Neutrophil (primary cell): ENCODE measurements around the gene ALOX15B.
"Not testable (repeated sequence)": the region's sequence is repeated elsewhere in the genome, so short reads cannot be mapped to it uniquely, and the experiment has no call there.

Experiments used
- H3K27ac ChIP-seq: fragments of 200-600 bp; sonication (generic); 2 replicates; pipeline ENCODE4 v1.5.1; 2016; ENCODE audit warnings: mild to moderate bottlenecking, moderate library complexity
- H3K27me3 ChIP-seq: fragments of 200-600 bp; sonication (generic); 2 replicates; pipeline ENCODE4 v1.6.0; 2016; ENCODE audit warnings: mild to moderate bottlenecking
- H3K36me3 ChIP-seq: fragments of 200-600 bp; sonication (generic); 2 replicates; pipeline ENCODE4 v1.5.1; 2017
- H3K4me1 ChIP-seq, 2 experiments: fragments of 200-600 bp in 1 of 2; sonication (generic) in 1 of 2; 1 replicate in 1 of 2; 2 replicates in 1 of 2; pipeline versions ENCODE4 v1.5.1 to v1.6.1; 2013 to 2016; ENCODE audit warnings: low read depth in 1 of 2, low read length in 1 of 2, mild to moderate bottlenecking in 1 of 2, moderate library complexity in 1 of 2; ENCODE audit not compliant: control insufficient read depth in 1 of 2, insufficient read depth in 1 of 2
- H3K4me3 ChIP-seq, 2 experiments: fragments of 200-600 bp in 1 of 2; sonication (generic) in 1 of 2; 1 replicate in 1 of 2; 2 replicates in 1 of 2; pipeline ENCODE4 v1.5.1; 2013 to 2016; ENCODE audit warnings: low read depth in 1 of 2, low read length in 1 of 2, mild to moderate bottlenecking in 1 of 2, moderate library complexity in 1 of 2
- H3K9me3 ChIP-seq: fragments of 200-600 bp; sonication (generic); 2 replicates; pipeline ENCODE4 v1.5.1; 2016
- TF ChIP-seq, protein P1 (sequence below): fragments of 200-600 bp; sonication (generic); IDR thresholded peaks from 2 replicates; pipeline ENCODE4 v1.5.1; 2016; ENCODE audit warnings: antibody characterized with exemption

ALOX15B gene

DNA sequence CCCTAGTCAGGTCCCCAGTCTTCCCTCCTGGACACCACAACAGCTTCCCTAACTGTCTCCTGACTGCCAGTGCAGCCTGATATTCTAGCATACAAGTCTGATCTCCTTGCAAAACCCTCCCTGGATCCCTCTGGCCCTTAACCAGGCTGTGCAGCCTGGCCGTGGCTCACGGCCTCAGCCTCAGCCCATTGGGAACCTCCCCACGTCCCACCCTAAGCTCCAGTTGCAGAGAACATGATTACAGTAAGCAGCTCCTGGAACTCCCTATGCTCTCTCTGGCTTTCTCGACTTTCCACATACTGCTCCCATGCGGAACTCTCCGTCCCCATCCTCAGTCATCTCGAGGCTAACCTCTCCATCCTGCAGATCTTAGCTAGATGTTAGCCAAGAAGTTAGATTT lies 35.7 kb downstream of the ALOX15B start:
- H3K27me3 ChIP-seq: peaks cover 95% of the 10 kb centered on the region
- no peaks in the 10 kb centered on the region for H3K9me3 ChIP-seq
- no peak overlapping the region for H3K27ac ChIP-seq
- no peak overlapping the region for H3K4me3 ChIP-seq
- TF ChIP-seq, protein P1, sequence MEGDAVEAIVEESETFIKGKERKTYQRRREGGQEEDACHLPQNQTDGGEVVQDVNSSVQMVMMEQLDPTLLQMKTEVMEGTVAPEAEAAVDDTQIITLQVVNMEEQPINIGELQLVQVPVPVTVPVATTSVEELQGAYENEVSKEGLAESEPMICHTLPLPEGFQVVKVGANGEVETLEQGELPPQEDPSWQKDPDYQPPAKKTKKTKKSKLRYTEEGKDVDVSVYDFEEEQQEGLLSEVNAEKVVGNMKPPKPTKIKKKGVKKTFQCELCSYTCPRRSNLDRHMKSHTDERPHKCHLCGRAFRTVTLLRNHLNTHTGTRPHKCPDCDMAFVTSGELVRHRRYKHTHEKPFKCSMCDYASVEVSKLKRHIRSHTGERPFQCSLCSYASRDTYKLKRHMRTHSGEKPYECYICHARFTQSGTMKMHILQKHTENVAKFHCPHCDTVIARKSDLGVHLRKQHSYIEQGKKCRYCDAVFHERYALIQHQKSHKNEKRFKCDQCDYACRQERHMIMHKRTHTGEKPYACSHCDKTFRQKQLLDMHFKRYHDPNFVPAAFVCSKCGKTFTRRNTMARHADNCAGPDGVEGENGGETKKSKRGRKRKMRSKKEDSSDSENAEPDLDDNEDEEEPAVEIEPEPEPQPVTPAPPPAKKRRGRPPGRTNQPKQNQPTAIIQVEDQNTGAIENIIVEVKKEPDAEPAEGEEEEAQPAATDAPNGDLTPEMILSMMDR: no peak
- H3K4me1 ChIP-seq: peaks cover 5 to 21% of the 10 kb centered on the region in 2 experiments
- no peaks in the 10 kb centered on the region for H3K36me3 ChIP-seq

DNA sequence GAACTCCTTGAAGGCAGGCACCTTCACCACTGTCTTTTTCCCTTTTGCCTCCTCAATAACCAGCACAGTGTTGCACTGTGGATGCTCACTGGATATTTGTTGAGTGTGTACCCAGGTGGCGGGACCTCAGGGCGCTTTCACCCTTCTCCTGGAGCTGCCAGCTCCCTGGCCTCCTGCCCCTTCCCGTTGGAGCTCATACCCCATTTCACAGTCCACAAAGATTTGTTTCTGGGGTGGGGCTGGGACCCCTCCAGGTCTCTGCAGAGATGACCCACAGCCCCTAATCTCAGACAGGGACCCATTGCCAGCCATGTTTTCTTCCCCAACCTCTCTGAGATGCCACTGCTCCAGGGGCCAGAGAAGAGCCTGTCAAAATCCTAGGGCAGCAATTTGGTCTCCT lies 36.2 kb downstream of the ALOX15B start:
- Histone ChIP-seq H3K27ac (no peak overlapping the region), H3K4me1 (peaks cover 9 to 22% of the 10 kb centered on the region in 2 experiments), H3K27me3 (peaks cover 100% of the 10 kb centered on the region), H3K9me3 (no peaks in the 10 kb centered on the region), H3K36me3 (no peaks in the 10 kb centered on the region), H3K4me3 (no peak overlapping the region)
- TF ChIP-seq, protein P1: no peak

DNA sequence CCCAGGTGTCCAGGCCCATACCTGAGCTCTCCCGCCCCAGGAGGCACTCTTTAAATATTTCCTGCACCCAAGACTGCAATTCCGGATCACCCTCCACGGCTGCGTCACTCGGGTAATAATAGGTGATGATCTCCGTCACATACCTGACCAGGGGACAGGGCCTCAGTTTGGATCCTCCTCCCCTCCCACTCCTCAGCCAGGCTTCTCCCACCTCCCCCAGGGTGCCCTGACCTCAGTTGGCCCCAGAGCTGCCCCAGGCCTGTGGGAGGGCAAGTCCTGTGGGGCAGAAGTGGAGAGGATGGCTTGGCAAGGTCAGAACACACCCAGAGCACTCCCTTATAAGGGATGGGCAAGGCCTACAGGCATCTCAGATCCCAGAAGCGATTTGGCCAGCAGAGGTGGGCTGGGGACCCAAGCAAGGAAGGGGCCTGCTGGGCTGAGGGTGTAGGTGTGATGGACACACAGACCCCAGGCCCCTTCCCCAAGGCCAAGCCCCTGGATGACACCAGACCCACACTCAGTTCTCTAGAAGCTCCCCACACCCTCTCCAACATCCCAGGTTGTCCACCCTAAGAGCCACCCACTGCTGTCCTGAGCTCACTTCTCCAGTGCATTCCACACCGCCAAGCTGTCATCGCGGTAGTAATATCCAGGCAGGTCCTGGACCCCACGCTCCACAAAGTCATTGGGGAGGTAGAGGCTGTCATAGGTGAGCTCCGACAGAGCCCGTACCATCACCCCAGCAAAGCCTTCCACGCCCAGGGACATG lies 36.9 kb downstream of the ALOX15B start:
- H3K9me3 ChIP-seq: no peaks in the 10 kb centered on the region
- no peak overlapping the region for H3K4me3 ChIP-seq
- peaks cover 9 to 25% of the 10 kb centered on the region in 2 experiments for H3K4me1 ChIP-seq
- peaks cover 100% of the 10 kb centered on the region for H3K27me3 ChIP-seq
- TF ChIP-seq, protein P1: no peak
- no peaks in the 10 kb centered on the region for H3K36me3 ChIP-seq
- no peak overlapping the region for H3K27ac ChIP-seq

DNA sequence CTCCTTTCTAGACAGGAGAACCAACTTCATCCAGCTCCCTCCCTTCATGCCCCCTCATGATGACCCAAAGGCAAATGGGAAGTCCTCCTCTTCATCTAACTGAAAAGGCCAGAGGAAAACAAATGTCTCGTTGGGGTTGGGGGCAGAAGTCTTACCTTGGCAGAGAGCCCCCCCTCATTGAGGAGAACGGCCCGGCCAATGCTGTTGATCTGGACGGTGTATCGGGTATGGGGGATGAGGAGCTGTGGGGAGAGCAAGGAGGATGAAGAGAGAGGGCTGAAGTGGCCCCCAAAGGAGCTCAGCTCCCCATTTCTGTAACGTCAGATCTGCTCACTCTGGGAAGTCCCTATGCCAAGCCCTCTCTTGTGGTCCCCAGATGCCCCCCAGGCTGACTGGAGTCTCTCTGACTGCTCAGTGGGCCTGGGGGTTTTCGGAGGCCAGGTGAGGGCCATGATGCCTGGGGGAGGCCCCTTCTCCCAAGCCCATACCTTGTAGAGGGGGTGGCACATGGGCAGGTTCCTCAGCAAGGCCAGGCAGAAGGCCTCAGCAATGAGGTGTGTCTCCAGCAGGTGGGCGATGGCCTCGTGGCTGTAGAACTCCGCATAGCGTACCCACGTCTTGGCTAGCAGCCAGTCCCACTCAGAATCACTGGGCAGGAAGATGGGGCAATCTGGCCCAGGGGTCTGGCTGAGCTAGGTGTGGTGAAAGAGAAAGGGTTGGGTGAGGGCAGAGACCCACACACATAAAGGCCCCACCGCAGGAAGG lies 37.8 kb downstream of the ALOX15B start:
- H3K4me3 ChIP-seq: no peak overlapping the region
- peaks cover 100% of the 10 kb centered on the region for H3K27me3 ChIP-seq
- H3K27ac ChIP-seq: no peak overlapping the region
- H3K4me1 ChIP-seq: peaks cover 9 to 25% of the 10 kb centered on the region in 2 experiments
- TF ChIP-seq, protein P1: no peak
- no peaks in the 10 kb centered on the region for H3K9me3 ChIP-seq
- no peaks in the 10 kb centered on the region for H3K36me3 ChIP-seq

DNA sequence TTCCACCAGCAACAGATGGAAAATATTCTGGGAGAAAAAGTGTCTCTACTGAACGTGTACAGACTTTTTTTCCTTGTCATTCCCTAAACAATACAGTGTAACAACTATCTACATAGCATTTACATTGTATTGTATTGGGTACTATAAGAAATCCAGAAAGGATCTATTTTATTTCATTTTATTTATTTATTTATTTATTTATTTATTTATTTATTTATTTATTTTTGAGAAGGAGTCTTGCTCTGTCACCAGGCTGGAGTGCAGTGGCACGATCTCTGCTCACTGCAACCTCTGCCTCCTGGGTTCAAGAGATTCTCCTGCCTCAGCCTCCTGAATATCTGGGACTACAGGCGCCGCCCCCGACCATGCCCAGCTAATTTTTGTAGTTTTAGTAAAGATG lies 39.1 kb downstream of the ALOX15B start:
- not testable (repeated sequence) for H3K27ac ChIP-seq, H3K4me3 ChIP-seq, H3K9me3 ChIP-seq, H3K36me3 ChIP-seq
- Histone ChIP-seq H3K27me3 (peaks cover 100% of the 10 kb centered on the region), H3K4me1 (peaks cover 9 to 22% of the 10 kb centered on the region in 2 experiments)
